Left hindlimb (tissue), 1 donor: ENCODE results near the gene OPCML.

Source experiments
- DNase-seq: peaks from one replicate; pipeline ENCODE4 v3.0.0-alpha.2; 2018

Gene OPCML

DNA sequence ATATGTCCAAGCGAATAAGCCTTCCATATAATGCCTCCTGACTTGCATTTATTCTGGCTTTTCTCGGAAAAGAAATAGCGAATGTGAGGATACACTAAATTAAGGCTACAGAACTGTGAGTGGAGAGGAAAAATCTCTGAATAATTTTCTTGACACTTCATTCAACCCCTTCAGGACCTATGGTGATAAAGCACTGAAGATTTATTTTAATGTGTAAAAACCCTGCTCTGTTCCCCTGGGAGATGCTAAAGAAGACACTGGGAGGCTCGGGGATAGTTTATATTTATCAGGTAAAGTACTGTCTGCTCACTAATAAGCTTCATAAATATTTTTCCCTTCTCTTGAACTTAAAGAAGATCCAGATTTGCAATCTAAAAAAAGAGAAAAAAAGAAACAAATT, 895.8 kb downstream of the OPCML start:
- DNase-seq: no peak

DNA sequence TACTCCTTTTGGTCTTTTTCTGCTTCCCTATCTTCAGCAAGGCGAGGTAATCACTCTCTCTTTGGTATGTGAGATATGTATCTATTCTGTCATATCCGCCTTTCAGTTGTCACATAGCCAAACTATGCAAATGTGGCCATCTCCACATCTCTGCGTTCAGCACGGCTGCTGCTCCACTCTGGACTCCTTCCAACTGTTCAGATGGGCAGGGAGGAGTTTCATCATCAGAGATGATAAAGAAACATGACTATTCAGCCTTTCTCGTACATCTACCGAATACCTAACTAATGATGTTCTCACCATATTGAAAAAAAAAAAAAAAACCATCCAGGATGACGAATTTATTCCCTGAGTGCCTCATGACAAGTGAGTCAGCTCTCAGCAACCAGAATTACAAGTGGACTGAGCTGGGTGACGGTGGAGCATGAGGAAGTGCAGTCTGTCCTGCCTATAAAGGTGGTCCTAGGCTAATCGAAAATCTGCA, 899.6 kb downstream of the OPCML start:
- no peak for DNase-seq

DNA sequence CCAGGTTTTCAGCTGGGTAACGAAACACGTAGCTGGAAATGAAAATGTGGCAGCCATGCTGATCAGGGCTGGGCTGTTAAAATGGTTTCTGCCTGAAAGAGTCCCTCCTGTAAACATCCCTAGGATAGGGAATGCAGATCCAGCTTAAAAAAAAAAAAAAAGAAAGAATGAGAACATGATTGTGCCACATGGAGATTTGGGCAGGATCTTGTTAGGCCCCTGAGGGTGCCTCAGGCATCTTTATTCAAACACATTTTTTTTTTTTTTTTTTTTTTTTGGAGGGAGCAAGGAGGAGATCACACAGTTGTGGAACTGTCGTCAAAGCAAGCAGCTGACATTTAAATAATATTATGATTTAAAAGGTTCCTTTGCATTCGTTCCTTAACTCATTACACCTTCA, 900.3 kb downstream of the OPCML start:
- DNase-seq: no peak

DNA sequence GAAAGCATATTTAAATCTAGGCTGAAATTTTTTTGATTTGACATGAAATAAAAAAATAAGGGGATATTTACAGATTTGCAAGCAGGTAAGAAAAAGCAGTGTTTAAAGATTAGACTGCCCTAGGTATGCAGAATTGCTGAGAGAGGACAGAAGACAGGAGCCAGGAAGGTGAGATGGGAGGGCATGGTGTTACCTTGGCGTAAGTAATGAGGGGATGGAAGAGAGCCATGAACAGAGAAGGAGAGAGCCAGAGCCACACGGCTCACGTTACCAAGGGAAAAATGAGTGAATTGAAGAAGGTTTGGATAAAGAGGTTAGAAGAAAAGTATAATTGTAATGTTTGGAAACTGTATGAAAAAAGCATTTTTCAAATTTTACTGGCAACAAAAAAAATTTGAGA, 904.3 kb downstream of the OPCML start:
- DNase-seq: no peak

DNA sequence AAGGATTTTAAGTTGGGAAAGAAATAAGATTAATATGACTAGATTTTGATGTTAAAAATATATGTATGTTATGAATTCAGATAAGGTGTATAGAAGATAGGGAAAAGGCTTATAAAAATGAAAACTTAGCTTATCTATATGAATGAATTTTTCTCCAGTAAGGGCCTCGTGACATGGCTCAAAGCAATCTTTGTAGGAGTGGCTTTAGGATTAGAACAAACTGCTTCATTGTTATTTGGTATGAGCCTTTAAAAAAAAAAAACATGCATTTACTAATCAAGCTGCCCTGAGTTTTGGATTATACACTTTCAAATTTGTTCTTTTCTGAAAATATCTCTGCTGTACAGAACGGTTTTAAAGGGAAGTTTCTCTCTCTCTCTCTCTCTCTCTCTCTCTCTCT, 905.9 kb downstream of the OPCML start:
- no peak for DNase-seq

DNA sequence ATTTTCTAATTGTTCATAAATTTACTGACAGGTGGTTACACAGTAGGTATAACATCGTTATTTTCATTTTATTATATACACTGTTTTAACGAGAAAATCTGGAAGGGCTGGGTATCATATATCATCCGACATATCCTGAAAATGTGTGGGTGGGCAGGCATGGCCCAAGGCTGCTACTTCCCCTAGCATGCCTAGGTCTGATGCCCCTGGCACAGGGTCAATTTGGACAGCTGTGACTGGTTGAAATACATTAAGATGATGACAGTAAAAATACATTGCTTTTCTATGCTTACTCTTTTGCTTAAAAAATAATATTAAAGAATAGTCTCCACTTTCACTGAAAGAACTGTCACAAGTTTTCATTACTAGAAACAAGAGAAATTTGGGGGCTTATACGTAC, 908.8 kb downstream of the OPCML start:
- DNase-seq: no peak

DNA sequence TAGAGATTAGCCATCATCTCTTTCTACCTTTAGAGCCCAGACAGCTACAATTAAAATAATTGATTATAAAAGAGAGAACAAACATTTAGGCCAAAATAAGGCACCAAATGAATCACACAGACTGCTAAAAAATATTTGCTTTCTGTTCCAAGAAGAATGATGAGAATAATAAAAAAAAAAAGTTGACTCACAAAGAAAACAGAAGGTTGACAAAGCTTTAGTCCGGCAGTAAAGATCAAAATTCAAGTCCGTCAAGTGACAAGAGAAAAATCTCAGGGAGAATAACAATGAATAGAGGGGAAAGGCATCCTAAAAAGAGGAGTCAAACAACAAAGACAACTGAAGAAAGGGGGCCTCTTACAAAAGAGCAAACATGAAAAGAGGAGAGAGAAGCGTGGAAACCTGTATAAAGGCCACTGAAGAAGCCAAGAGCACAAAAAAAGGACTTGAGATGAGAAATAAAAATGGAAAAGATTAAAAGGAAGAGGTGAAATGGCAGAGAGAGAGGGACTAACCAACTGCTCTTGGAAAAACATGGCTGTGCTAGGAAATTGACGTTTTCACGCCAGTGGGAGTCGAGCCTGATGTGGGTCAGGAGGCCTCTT, 910.2 kb downstream of the OPCML start:
- no peak for DNase-seq

DNA sequence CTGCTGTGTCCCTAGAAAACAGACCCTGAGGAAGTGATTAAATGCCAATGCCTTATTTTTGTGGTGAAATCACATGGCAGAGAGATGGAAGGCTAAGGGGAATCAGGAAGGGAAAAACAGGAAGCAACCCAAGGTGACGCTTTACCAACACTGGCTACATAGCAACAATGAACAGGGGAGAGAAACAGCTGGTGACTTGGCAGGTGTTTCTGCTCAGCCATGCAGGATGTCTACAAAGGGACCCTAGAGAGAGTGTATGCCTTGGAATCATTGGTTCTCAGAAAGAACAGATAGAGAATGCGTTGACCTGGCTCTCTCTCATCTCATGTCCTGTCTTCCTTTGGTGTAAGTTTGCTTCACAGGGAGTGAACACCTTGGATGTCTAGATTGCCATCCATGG, 911.9 kb downstream of the OPCML start:
- no peak for DNase-seq

DNA sequence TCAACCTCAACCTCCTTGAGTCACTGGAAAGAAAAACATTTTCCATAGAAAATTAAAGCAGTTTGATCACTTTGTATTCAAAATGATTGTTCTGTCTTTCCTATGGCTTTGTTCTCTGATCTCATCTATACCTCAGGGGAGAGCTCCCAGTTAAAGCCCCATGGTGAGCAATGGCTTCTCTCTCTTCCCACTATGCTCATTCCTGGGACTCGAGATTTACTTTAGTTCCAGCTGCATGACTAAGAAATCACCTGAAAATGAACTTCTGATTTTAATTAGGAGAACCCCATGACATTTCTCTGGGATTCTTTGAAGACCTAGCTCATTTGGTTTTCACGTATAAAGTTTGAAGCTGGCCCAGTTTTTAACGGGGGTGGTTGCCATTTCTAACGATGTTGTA, 921.5 kb downstream of the OPCML start:
- no peak for DNase-seq

DNA sequence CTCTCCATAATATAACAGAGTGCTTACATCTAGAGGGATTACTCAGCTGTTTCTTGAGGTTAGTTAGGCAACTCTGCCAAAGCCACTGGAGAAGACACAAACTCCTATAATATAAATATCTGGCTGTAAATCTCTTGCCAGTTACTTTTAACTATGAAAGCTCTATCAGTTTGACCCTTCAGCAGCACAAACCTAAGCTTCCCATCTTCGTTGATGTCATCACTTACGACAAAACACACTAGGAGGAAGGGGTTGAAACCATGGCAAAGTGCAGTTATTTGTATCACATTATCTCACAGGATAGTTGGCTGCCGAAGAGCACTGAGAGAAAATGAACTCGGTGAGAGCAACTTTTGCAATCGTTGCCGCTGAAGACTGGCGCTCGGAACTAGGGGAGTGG, 922.1 kb downstream of the OPCML start:
- no peak for DNase-seq

DNA sequence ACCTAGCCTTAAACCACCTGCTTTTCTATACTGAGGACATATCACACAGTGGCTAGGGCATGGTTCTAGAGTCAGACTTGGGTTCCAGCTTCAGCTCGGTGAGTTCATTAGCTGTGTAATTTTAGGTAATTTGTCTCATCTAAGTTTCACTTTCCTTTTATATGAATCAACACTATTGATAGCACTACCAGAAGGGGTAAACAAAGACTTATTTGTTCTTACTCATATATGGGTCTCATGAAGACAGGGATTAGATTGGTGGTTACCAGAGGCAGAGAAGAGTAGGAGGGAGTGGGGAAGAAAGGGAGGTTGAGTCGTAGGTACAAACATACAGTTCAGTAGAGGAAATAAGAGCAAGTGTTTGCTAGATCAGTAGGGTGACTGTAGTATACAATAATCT, 924.7 kb downstream of the OPCML start:
- DNase-seq: no peak

DNA sequence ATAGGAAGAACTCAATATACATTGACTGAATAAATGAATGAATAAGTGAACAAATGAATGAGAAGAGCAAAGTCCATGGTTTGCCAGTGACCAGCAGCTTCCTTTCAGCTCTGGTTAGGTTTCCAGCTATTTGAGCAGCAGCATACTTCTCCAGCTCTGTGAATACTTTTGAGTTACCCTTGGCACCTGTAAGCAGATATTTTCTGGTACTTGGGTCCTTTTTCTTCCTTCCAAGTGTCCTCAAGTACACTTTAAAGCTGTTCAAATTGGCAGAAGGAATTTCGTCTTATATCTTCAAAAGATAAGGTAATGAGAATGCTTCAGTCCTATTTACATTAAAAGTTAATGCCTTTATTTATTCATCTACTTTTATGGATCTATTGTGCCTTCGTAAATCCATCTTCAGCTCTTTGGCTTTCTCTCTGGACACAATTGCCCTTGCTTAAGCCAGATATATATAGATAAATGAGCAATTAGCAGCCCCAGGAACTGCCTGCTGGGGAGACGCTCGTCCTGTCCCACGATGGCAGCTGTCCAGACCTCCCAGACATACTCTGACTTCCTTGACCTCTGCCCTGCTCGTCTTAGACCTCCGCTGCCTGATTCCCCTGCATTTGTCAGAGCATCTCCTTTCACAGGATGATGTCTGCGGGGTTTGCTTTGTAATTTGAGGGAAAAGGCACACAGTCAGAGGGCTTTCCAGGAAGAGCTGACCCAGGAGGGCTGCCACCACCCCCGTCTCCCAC, 926.3 kb downstream of the OPCML start:
- no peak for DNase-seq

DNA sequence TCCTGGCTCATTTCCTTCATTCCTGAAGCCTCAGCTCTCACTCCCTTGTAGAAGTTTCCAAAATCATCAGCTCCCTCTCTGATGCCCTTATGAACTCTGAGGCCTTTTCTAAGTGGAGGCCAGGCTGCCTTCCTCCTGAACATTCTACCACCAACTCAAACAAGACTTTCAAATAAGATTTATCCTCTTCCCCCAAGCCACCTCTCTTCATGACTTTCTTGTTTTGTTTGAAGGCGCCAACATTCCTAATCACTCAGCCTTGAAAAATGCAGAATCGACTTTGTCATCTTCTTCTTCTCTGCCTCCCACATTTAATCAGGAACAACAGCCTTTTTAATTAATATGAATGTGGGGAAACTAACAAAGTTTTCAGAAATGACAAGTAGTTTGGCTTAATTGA, 927.9 kb downstream of the OPCML start:
- DNase-seq: no peak

DNA sequence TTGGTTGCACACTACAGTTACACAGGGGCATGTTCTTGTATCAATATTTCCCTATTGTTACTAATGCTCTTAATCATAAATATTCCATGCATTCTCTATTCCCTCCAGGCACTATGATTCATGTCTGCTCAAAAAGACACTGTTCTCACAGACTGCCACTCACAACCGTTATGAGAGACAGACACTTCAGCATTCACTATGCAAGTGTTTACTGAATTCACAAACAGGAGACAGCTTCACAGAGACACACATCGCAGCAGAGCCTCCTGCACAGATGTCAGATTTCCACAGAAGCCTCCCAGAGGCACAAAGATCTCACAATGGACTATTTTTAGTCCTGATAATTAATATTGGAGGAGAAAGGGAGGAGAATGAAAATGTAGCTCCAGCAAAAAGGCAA, 930.4 kb downstream of the OPCML start:
- no peak for DNase-seq

DNA sequence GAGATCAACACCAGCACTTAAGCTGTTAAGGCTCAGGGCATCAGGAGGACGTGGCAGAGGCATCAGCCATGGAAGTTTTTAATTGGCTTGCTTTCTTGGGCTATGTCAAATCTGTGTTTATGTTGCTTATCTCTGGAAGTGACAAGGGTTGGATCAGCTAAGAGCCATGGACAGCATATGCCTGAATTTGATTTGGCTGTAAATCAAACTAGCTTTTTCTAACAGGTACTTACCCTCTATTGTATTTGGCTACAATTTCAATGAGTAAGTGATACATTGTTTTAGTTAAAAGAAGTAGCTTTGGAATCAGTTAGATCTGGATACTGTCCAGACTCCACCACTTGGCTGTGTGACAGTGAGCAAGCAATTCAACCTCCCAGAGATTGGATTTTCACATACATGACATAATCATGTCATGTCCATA, 936.6 kb downstream of the OPCML start:
- no peak for DNase-seq

DNA sequence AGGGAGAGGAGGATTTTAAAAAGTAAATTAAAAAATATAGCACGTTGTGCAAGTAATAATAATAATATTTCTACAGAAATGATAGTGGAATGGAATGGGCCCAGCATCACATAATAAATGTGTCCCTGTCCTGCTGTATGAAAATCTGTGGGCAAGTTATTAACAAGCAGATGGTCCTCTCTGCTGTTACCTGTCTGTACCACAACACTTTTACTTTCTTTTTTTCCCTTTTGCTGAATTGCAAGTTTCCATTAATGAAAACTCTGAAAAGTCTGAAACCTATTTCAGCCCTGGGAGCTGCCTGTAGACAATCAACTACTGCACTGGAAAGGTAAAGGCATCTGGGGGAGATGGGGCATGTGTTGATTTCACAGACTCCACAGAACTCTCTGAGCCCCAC, 937.1 kb downstream of the OPCML start:
- no peak for DNase-seq

DNA sequence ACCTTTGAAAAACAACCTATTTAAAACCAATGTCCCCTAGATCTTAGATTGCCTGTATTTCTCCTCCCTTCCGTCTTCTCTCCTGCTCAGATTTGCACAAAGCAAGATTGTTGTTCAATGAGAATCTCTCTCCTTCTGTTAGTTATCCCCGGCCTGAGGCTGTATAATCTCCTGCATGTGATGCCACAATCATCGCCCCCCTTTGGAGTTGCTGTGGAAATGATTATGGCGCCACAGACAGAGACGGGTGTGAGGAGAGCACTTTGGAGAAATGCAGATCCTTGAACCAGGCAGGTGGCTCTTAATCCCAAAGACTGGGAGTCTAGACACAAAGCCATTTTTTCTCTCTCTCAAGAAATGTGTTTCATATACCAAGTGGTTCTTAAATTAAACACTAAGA, 941.3 kb downstream of the OPCML start:
- no peak for DNase-seq

DNA sequence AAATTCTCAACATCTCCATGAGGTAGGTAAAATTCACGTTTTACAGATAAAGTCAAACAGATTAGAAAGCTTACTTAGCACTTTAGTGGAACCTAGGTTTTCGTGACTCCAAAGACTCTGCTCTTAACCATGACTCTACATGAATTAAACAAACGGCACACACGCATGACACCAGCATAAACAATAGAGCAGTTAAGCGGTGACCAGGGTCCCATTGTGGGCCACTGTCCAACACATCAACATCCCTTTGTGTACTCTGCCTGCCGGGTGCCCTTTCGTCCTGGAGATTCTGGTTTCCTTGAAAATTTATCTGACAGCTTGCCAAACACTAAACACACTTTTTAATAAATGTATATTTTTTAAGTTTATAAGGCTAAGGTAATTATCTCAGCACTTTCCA, 941.7 kb downstream of the OPCML start:
- DNase-seq: no peak

DNA sequence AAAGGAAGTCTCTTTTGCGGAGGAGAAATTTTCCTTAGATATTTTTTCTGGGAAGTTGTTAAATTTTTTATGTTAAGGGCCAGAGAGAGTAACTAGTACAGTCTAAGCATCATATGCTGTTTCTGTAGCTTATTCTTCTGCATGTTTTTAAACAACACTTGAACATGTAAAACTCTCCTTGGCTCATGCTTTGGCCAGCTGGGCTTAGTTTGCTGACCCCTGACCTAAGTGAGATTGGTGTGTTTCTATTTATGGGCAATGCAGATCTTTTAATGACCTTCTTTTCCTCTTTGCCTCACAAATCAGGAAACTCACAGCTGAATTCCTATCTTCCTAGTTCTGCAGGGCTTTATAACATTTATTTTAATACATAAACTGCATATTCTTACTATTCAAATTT, 942.5 kb downstream of the OPCML start:
- no peak for DNase-seq

DNA sequence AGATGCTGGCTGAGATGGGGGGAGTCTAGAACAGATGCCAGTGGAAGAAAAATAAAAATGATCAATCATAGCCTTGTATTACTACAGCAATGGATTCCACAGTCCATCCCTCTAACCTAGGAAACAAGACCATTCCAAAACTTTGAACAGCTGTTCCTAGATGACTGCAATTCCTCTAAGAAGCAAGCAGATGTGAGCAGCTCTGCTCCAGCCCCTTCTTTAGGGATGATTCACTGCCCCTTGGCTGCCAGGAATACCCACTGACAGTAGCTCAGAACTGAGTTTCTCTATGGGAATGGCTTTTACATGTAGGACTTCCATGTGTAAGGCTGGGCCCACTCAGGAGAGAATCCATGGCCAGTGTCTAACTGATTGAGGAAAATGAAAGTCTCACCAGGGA, 943.9 kb downstream of the OPCML start:
- no peak for DNase-seq

DNA sequence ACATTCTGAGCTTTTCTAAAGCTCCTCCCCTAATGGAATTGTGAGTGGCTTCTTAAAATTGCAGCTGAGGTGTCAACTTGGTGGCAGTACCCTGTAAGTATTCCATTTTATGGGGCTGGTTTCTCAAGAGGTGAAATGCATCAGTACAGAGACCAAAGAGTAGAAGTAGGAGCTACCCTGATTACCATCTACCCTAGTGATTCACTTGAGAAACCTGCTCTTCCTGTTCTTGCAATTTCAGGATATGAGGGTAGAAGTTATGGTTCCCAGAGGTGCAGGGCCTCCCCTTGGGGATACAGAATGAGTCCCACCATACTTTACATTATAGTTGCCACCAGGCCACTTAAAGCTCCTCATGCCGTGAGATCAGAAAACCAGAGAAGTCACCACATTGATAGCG, 944.6 kb downstream of the OPCML start:
- DNase-seq: no peak

DNA sequence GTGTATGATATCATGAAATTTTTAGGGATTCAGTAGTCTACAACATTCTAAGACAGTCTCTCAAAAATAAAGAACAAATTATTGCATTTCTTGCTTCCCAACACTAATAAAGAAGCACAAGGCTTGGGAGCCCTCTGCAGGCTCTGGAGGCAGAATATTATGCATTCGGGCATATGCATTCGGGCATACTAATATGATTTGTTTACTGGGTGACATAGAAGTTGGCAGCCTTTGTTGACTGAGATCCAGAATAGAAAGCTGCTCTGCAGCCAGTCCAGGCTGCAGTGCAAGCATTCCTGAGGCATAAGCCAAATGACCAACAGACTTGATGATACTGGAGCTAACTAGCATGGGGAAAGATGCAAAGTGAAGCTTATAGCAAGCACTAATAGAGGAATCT, 945.5 kb downstream of the OPCML start:
- DNase-seq: no peak

DNA sequence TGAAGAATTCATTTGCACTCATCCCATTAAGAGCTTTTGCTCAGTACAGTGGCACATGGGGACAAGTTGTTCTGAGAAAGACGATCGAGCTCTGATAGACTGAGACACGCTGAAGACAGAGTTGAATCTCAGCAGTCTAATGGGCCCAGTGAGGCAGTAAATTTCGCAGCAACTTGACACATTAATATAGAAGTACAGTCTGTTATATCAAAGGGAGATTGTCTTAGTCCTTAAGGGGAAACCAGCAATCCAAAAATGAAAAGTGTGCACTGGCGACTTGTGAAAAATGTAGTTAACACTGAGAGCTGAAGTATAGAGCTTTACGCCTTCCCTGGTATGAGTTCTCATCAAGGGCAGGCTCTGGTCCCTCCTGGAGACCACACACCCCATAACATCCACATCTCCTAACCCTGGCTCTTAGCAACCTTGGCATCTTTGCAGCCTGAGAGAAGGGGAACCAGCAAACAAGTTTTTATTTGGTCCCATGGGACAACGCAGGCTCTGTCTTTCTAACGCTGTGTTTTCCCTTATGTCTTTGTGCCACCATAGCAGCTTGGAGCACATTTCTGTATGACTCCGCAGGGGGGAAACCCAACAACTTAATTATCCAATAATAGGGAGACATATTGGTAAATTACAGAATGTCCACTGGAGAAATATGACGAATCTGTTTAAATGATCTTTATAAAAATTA, 952.5 kb downstream of the OPCML start:
- DNase-seq: no peak

DNA sequence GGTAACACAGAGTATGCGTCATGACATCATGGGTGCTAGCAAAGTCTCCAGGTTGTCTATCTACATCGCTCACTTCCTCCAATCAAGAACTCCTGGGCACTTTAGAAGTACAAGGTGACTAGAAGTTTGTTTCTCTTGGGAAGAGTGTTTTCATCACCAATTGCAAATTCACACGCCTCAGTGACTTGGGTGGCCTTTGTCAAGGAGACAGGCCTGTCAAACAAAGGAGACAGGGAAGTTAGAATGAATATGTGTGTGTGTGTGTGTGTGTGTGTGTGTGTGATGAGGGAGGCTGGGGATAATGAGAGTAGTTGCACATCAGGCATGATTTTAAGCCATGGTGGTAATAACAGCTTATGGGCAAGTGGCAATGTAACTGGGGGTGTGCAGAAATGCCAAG, 953.2 kb downstream of the OPCML start:
- DNase-seq: no peak
